HG03095 (cell line): ENCODE results near the gene PAPPA.
A peak's percentile ranks its signal among the peaks of the same experiment; 100 is the strongest.

Source experiments
- ATAC-seq: cut with Tn5 transposase; IDR thresholded peaks from one replicate; pipeline ENCODE4 v1.9.1; 2021; ENCODE audit warnings: moderate library complexity; ENCODE audit not compliant: unreplicated experiment

Gene PAPPA

DNA sequence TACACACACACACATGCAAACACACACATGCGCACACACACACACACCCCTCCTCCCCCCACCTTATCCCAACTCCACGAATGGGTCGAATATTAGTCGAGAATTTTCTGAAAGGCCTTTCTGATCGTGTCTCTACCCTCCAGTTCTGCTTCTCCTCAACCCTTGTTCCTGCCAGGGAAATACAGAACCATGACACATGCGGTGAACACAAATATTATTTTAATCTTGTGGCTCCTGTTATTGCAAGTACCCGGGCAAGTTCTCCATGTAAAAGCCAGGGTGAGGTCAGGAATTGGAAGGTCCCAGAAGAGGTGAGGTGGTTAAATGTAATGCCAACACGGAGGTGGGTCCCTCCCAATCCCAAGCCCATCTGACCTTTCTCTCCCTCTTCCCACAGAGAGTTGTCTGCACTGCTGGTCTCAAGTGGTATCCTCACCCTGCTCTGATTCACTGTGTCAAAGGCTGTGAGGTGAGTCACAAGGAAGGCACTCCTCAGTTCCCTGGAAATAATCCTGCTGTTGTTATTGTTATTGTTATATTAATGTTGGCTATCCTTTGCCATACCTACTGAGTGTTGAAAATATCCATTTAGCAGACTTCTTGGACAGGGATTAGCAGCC lies 223.7 kb downstream of the PAPPA start:
- ATAC-seq, result no peak

DNA sequence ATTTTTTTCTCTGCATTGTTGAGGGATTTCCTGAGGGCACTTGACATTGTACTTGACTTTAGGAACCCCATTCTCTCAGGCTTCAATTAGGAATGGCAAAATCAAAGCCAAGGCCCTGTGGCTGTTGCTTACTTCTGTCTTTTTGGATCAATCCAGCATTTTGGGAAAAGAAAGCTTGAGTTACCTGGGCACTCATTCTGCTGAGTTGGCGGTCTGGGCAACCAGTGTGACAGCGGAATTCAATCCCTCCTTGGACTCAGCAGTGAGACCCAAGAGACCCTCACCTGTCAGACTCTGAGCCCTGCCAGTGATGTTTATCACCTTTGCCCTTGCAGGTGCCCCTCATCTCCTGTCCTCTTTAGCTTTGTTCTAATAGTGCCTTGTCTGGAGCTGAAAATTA lies 225.3 kb downstream of the PAPPA start:
- no peak for ATAC-seq

- ATAC-seq, result no peak
These were observed 226.2 kb downstream of the PAPPA start for GRCh38 chr9:116379821-116380220.

DNA sequence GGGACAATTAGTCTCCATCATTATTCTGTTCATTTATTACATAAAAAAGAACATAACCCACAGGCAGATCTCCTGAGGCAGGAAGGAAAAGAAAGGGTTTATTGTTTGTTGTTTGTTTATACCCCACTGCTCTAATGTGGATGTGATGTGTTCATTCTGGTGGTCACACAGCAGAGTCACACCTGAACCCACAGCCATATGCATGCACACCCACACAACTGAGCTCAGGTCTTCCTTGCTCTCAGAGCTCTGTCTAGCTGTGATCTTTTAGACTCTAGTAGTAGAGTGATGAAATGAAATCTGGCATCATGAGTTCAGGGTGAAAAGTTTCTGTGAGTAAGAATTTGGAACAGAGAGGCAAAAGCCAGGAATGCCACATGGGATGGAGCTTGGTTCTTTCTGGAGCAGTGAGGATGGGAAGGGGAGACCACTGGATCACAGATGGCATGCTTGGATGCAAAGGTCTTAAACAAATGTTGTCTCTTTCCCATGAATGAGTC lies 227.0 kb downstream of the PAPPA start:
- ATAC-seq, result no peak

DNA sequence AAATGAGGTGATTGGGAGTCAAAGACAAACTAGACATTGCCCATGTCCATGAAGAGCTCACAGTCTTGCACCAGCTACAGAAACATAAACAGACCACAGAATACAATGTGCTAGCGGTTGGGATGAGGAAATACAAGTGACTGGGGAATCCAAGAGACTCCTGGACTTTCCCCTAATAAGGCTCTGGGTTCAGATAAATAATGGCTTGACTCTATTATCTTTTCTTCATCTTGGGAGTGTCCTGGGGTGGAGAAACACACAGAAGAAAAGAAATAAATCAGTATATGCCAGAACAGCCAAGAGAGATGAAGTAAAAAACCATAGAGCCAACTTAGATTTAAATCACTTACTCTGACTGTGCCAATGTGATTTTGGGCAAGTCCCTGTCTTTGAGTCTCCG lies 227.8 kb downstream of the PAPPA start:
- no peak for ATAC-seq

DNA sequence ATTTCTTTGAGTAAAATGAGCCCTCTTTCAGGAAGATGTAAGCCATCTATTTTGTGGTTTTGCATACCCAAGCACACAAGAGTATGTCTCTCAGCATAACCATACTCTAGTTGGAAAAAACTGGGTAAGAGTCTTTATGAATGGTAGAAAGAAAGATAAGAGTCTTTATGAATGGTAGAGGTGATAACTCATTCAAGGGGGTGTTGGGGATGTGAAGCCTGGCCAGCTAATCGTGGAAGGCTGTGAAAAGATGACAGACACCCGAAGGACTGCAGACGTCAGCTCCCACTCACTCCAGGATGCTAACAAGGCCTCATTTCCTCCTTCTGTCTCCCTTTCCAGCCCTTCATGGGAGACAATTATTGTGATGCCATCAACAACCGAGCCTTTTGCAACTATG lies 228.5 kb downstream of the PAPPA start:
- no peak for ATAC-seq

GRCh38 chr9:116383133-116383532 lies 229.5 kb downstream of the PAPPA start:
- no peak for ATAC-seq

DNA sequence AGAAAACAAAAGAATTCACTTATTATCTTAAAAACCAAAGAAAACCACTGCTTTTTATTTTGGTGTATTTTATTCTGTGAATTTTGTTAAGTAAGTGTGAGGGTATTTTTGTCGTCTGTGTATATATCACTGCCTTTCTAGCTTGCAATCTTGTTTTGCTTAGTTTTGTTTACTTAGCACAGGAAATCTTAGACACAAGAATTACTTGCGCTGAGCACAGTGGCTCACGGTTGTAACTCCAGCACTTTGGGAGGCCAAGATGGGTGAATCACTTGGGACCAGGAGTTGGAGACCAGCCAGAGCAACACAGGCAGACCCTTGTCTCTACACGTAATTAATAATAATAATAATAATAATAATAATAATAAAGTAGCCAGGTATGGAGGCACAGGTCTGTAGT lies 230.3 kb downstream of the PAPPA start:
- ATAC-seq, result no peak

DNA sequence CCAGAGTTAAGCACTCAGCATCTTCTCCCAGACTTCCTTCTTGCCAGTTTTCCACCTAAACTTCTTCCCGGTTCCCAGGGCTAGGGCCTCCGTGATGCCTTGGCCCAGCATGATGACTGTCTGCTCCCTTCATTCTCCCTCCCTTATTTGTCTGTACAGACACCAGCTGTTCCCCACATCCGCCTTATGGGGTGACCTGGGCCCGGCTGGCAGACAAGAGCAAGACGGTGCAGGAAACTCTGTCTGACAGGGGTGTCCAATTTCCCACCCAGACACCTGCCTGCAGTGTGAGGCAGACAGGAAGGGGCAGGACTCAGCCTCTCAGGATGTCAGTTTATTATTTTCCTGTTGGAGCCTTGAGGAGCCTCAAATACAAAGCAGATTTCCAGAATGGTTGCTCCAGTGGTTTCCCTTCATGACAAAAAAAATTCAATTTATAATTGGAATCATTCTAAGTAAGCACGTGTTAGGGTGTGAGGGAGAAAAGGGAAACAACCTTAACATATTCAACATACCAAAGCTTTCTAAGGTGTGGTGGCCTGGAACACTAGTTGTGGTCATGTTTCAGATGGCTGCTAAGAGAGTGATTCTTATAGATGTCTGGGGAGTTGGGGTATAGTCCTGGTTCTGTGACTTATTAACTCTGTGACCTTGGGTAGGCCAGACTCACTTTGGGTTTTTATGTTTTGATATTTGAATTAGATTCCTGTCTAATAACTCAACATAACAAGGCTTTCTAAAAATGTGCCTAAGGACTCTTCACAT lies 234.5 kb downstream of the PAPPA start:
- peak; percentile 47 for ATAC-seq

- no peak for ATAC-seq
These were observed 236.1 kb downstream of the PAPPA start for GRCh38 chr9:116389541-116390302.

- peak; percentile 65 for ATAC-seq
These were observed 237.0 kb downstream of the PAPPA start for GRCh38 chr9:116390303-116391228.

GRCh38 chr9:116391306-116391900 lies 237.8 kb downstream of the PAPPA start:
- ATAC-seq, result no peak

- no peak for ATAC-seq
These were observed 239.6 kb downstream of the PAPPA start for GRCh38 chr9:116393198-116393597.

GRCh38 chr9:116394070-116394469 lies 240.5 kb downstream of the PAPPA start:
- no peak for ATAC-seq

DNA sequence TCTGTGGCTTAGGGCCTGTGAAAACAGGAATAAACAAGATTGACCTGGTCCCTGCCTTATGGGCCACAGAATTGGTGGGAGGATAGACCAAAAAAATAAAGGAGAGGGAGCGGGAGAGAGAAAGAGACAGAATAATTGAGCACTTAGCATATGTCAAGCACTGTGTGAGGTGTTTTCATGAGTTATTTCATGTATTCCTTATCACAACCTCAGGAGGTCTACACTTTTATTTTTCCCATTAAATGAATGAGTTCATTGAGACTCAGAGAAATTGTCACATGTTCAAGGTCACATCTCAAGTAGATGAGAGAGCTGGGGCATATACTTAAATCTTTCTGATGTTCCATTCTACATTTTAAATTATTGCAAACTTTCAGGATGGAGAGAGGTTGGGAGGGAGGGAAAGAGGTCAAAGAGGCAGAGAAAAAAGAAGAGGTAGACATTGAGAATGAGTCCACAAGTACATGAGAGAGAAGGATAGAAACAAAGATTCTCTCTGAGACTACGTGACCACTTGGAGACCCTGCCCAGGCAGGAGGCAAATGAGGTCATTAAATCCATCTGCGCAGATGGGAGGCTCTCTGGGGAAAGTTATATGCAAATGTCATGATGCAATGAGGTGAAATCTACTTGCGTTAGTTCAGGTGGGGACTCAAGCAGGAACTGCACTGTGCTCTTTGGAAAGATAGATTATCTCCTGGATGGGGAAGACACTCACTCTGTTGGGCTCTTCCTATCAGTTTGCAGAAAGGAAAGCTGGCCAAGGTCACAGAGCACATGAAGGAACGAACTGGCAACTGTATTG lies 241.5 kb downstream of the PAPPA start:
- ATAC-seq, result no peak

DNA sequence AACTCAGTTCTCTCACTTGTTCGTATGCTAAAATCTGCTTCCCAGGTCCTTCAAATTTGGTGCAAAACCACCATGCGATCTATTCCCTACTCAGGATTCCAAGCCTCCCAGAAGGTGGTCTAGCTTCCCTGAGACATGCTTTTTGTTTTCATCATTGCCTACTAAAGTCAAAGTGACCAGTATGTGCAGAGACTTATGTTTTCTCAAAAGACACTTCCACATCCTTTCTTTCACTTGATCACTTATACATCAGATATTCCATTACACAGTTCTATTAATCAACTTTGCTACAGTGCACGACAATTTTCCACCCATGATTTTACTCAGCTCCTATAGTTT lies 242.1 kb downstream of the PAPPA start:
- ATAC-seq, result no peak

DNA sequence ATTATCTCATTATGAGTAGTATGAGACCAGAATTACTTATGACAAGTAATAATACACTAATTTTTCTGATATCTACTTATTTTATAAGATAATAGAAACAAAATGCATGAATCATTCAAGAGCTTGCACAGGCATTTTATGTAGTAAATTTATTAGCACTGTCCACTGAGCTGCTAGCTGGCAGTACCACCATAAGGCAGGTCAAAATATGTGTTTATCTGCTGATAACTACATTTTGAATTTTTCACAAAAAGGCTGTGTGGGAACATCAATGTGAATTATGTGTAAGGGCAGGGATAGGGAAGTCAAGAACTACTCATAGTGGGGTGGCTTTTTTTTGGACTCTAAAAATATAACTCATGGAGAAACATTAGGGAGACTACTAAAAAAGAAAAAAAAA lies 249.6 kb downstream of the PAPPA start:
- no peak for ATAC-seq

GRCh38 chr9:116404228-116404627 lies 250.6 kb downstream of the PAPPA start:
- ATAC-seq, result no peak

DNA sequence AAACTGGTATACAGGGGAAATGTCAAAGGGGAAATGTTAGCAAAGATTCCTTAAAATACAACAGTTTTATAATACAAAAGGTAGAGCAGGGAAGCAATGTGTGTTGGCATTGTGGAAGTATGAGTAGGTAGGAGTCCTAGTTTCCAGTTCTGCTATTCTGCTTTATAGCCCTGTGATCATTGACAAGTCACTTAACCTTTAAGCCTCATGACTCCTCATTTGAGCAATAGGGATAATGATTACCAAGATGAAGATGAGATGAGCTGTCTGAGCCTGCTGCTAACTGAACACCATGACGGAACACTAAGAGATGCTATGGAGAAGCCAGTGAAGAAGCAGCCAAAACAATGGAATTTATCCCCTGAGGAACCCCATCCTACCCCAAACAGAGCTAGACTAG lies 251.7 kb downstream of the PAPPA start:
- ATAC-seq, result no peak

- no peak for ATAC-seq
These were observed 252.9 kb downstream of the PAPPA start for GRCh38 chr9:116406469-116406868.
